ENCODE results near the gene FBXO34.

- no peak for TF ChIP-seq CTCF (conservative IDR thresholded peaks at IDR 0.05; ENCODE audit: low read length)
- no peak for TF ChIP-seq EZH2phosphoT487 (IDR thresholded peaks at IDR 0.05; ENCODE audit: borderline replicate concordance, low read depth, low read length)
Measured at GRCh38 chr14:55309154-55309553, 37.9 kb downstream of the FBXO34 start.
